Measurements from ENCODE around the gene FRK. TPM values are rescaled to one million over a fixed set of nuclear protein-coding genes. Genes with fewer than 3 reads are reported as not detected.
A peak's percentile ranks its signal among the peaks of the same experiment; 100 is the strongest.

The FRK gene
- total RNA-seq, 1 experiment from 2014 or later, result 17.2 TPM

GRCh38 chr6:116036075-116036773 lies 24.5 kb downstream of the FRK start:
- Histone ChIP-seq H3K9me2 (ENCODE audit: insufficient read depth) (no peaks in the 10 kb centered on the region), H3K4me1 (replicated peaks; ENCODE audit: insufficient read depth) (peaks cover 41% of the 10 kb centered on the region), H2AFZ (no peak overlapping the region), H3K27me3 (ENCODE audit: insufficient read depth, low read depth) (no peaks in the 10 kb centered on the region), H3K9me3 (ENCODE audit: insufficient read depth, low read depth) (no peaks in the 10 kb centered on the region), H3K4me3 (no peak overlapping the region), H3K36me3 (ENCODE audit: low read depth) (peaks cover 13% of the 10 kb centered on the region; the same call in 1 of the 2 replicates), H4K20me1 (ENCODE audit: insufficient read depth) (no peaks in the 10 kb centered on the region), H3K4me2 (peak overlapping the region; percentile 0; the same call in 1 of the 2 replicates), H3F3A (ENCODE audit: insufficient read depth, low read depth) (peaks cover 11% of the 10 kb centered on the region; the same call in 1 of the 2 replicates), H3K79me2 (ENCODE audit: low read depth) (peaks cover 22% of the 10 kb centered on the region), H3K27ac (peak overlapping the region; percentile 35; the same call in 1 of the 2 replicates)
- TF ChIP-seq EZH2 (IDR thresholded peaks at IDR 0.05; ENCODE audit: low read depth), result no peak
- TF ChIP-seq CTCF (conservative IDR thresholded peaks at IDR 0.05), result no peak
- no peak for DNase-seq
- ChIA-PET CTCF (no interaction called here), POLR2A (ENCODE audit: unreplicated experiment) (no interaction called here)
- intact Hi-C loops (cut with micrococcal nuclease; ENCODE audit: unreplicated experiment), result no loop called here
- BruUV-seq (replicated peaks), result no TSS peak

- H3F3A ChIP-seq (ENCODE audit: insufficient read depth, low read depth), result peaks cover 11% of the 10 kb centered on the region; the same call in 1 of the 2 replicates
- 0 out of 2 replicates have a peak overlapping the region, but pooled peaks have one; percentile 0 for H3K4me2 ChIP-seq
- intact Hi-C loops (cut with micrococcal nuclease; ENCODE audit: unreplicated experiment), result loop anchor here (2.0 kb wide), 1 partner anchor 25 kb away; no protein-coding TSS in a partner anchor
- ChIA-PET CTCF (no interaction called here), POLR2A (ENCODE audit: unreplicated experiment) (no interaction called here)
- no peaks in the 10 kb centered on the region for H3K27me3 ChIP-seq (ENCODE audit: insufficient read depth, low read depth)
- peak overlapping the region; percentile 35; the same call in 1 of the 2 replicates for H3K27ac ChIP-seq
- no TSS peak for BruUV-seq (replicated peaks)
- H3K36me3 ChIP-seq (ENCODE audit: low read depth), result peaks cover 13% of the 10 kb centered on the region; the same call in 1 of the 2 replicates
- peaks cover 36% of the 10 kb centered on the region for H3K4me1 ChIP-seq (replicated peaks; ENCODE audit: insufficient read depth)
- no peaks in the 10 kb centered on the region for H3K9me3 ChIP-seq (ENCODE audit: insufficient read depth, low read depth)
- no peaks in the 10 kb centered on the region for H3K9me2 ChIP-seq (ENCODE audit: insufficient read depth)
- H2AFZ ChIP-seq, result no peak overlapping the region
- TF ChIP-seq CTCF (conservative IDR thresholded peaks at IDR 0.05), result no peak
- no peak for TF ChIP-seq EZH2 (IDR thresholded peaks at IDR 0.05; ENCODE audit: low read depth)
- no peaks in the 10 kb centered on the region for H4K20me1 ChIP-seq (ENCODE audit: insufficient read depth)
- H3K79me2 ChIP-seq (ENCODE audit: low read depth), result peaks cover 22% of the 10 kb centered on the region
- no peak overlapping the region for H3K4me3 ChIP-seq
- no peak for DNase-seq
Observed at GRCh38 chr6:116035616-116036015, 25.1 kb downstream of the FRK start.

GRCh38 chr6:116034327-116034726 lies 26.4 kb downstream of the FRK start:
- Histone ChIP-seq H3K79me2 (ENCODE audit: low read depth) (peaks cover 19% of the 10 kb centered on the region), H3K27me3 (ENCODE audit: insufficient read depth, low read depth) (no peaks in the 10 kb centered on the region), H3K27ac (peak overlapping the region; percentile 62), H3K36me3 (ENCODE audit: low read depth) (peaks cover 13% of the 10 kb centered on the region; the same call in 1 of the 2 replicates), H3F3A (ENCODE audit: insufficient read depth, low read depth) (peaks cover 11% of the 10 kb centered on the region; the same call in 1 of the 2 replicates), H2AFZ (peak overlapping the region; percentile 54; the same call in 1 of the 2 replicates), H3K4me2 (no peak overlapping the region), H3K4me3 (no peak overlapping the region), H4K20me1 (ENCODE audit: insufficient read depth) (no peaks in the 10 kb centered on the region), H3K4me1 (replicated peaks; ENCODE audit: insufficient read depth) (peaks cover 36% of the 10 kb centered on the region), H3K9me3 (ENCODE audit: insufficient read depth, low read depth) (no peaks in the 10 kb centered on the region), H3K9me2 (ENCODE audit: insufficient read depth) (no peaks in the 10 kb centered on the region)
- intact Hi-C loops (cut with micrococcal nuclease; ENCODE audit: unreplicated experiment), result loop anchor here (2.0 kb wide), 1 partner anchor 24 kb away; no protein-coding TSS in a partner anchor
- no TSS peak for BruUV-seq (replicated peaks)
- CTCF ChIA-PET, result no interaction called here
- no peak for DNase-seq
- POLR2A ChIA-PET (ENCODE audit: unreplicated experiment), result no interaction called here
- TF ChIP-seq CTCF (conservative IDR thresholded peaks at IDR 0.05) (no peak), EZH2 (IDR thresholded peaks at IDR 0.05; ENCODE audit: low read depth) (no peak)
